Posterior cingulate gyrus (tissue), 11 donors: ENCODE results near the gene MTUS2.
"Not testable (repeated sequence)": the region's sequence is repeated elsewhere in the genome, so short reads cannot be mapped to it uniquely, and the experiment has no call there.

Experiments
- DNase-seq, 10 donors: peaks; one replicate each; pipeline versions ENCODE4 v3.0.0 to v3.0.0-alpha.2; 2020 to 2021; ENCODE audit warnings: mixed read lengths in 3 of 10
- intact Hi-C: fragments of 100-400 bp; cut with DNase I; formaldehyde crosslinking; loops from one replicate; pipeline ENCODE4 v1.15.1; 2023

The MTUS2 gene

GRCh38 chr13:28954810-28955209 is 134.7 kb downstream of the MTUS2 start:
- intact Hi-C loops, result no loop called here
- DNase-seq, result no peak

GRCh38 chr13:28955264-28955966 is 135.3 kb downstream of the MTUS2 start:
- intact Hi-C loops, result no loop called here
- no peak for DNase-seq

GRCh38 chr13:28958018-28958417 is 137.9 kb downstream of the MTUS2 start:
- DNase-seq, result peak in 2 of 10 donors; percentile 16 to 75
- intact Hi-C loops, result no loop called here

- no peak for DNase-seq
- intact Hi-C loops, result no loop called here
These were observed 138.3 kb downstream of the MTUS2 start for GRCh38 chr13:28958441-28958840.

GRCh38 chr13:28964052-28964451 is 143.9 kb downstream of the MTUS2 start:
- DNase-seq, result no peak
- intact Hi-C loops, result no loop called here

- DNase-seq, result no peak
- intact Hi-C loops, result no loop called here
These were observed 144.7 kb downstream of the MTUS2 start for GRCh38 chr13:28964803-28965202.

- DNase-seq, result no peak
- intact Hi-C loops, result no loop called here
These were observed 147.1 kb downstream of the MTUS2 start for GRCh38 chr13:28967029-28967915.

GRCh38 chr13:28976195-28976594 is 156.1 kb downstream of the MTUS2 start:
- DNase-seq, result no peak
- intact Hi-C loops, result no loop called here

GRCh38 chr13:28976636-28977035 is 156.5 kb downstream of the MTUS2 start:
- intact Hi-C loops, result no loop called here
- DNase-seq, result no peak

- no peak for DNase-seq
- intact Hi-C loops, result no loop called here
These were observed 158.4 kb downstream of the MTUS2 start for GRCh38 chr13:28978574-28978973.

GRCh38 chr13:28981530-28981929 is 161.4 kb downstream of the MTUS2 start:
- peak in 1 of 10 donors; percentile 65 for DNase-seq
- intact Hi-C loops, result no loop called here

GRCh38 chr13:28983641-28984040 is 163.5 kb downstream of the MTUS2 start:
- no peak for DNase-seq

GRCh38 chr13:28984326-28984725 is 164.2 kb downstream of the MTUS2 start:
- intact Hi-C loops, result no loop called here
- DNase-seq, result no peak

More at GRCh38 chr13:28983641-28984040, 163.5 kb downstream of the MTUS2 start:
- intact Hi-C loops, result no loop called here

GRCh38 chr13:28984825-28985224 is 164.7 kb downstream of the MTUS2 start:
- intact Hi-C loops, result no loop called here
- no peak for DNase-seq

GRCh38 chr13:28990378-28990777 is 170.2 kb downstream of the MTUS2 start:
- DNase-seq, intact Hi-C loops: not testable (repeated sequence)

- intact Hi-C loops, result no loop called here
These were observed 171.6 kb downstream of the MTUS2 start for GRCh38 chr13:28991764-28992163.

GRCh38 chr13:29000826-29001225 is 180.7 kb downstream of the MTUS2 start:
- intact Hi-C loops, result no loop called here

More at GRCh38 chr13:28991764-28992163, 171.6 kb downstream of the MTUS2 start:
- no peak for DNase-seq

GRCh38 chr13:29005035-29005762 is 185.1 kb downstream of the MTUS2 start:
- no peak for DNase-seq

More at GRCh38 chr13:29000826-29001225, 180.7 kb downstream of the MTUS2 start:
- DNase-seq, result no peak

GRCh38 chr13:29005763-29006120 is 185.6 kb downstream of the MTUS2 start:
- intact Hi-C loops, result no loop called here
- DNase-seq, result no peak

More at GRCh38 chr13:29005035-29005762, 185.1 kb downstream of the MTUS2 start:
- intact Hi-C loops, result no loop called here

GRCh38 chr13:29006359-29006850 is 186.3 kb downstream of the MTUS2 start:
- DNase-seq, result no peak
- intact Hi-C loops, result no loop called here

- no peak for DNase-seq
- intact Hi-C loops, result no loop called here
These were observed 188.2 kb downstream of the MTUS2 start for GRCh38 chr13:29008296-29008695.
